Bronchial epithelial cell (primary cell): ENCODE results near the gene LRRC27. TPM values are rescaled to one million over a fixed set of nuclear protein-coding genes. Genes with fewer than 3 reads are reported as not detected.
A peak's percentile ranks its signal among the peaks of the same experiment; 100 is the strongest.

Source experiments
- DNase-seq: peaks from one replicate; pipeline ENCODE4 v3.0.0-alpha.2; 2010; ENCODE audit warnings: low read depth
- FAIRE-seq: peaks from 2 replicates; lab custom pipeline; 2011; peaks lifted over from hg19 to GRCh38; lab: Jason Lieb, UNC
- H3K27me3 ChIP-seq: 2 replicates; pipeline ENCODE4 v1.5.1; 2011; ENCODE audit warnings: low read length; ENCODE audit not compliant: control insufficient read depth, insufficient read depth
- H3K36me3 ChIP-seq: 2 replicates; pipeline ENCODE4 v1.5.1; 2011; ENCODE audit warnings: low read length; ENCODE audit not compliant: control insufficient read depth, insufficient read depth
- H3K4me3 ChIP-seq: 2 replicates; pipeline ENCODE4 v1.5.1; 2011; ENCODE audit warnings: mild to moderate bottlenecking, low read depth, low read length, control low read depth
- total RNA-seq: library from RNA; depleted of rRNA; stranded (reverse); fragments of >200 nt; gene quantifications from 2 replicates; pipeline ENCODE4 v1.2.1, GENCODE V29; 2014
- TF ChIP-seq, protein P1 (sequence below): IDR thresholded peaks from 2 replicates; pipeline ENCODE4 v1.5.1; 2011; ENCODE audit warnings: mild to moderate bottlenecking, moderate library complexity, low read length, control low read depth, inconsistent platforms; ENCODE audit not compliant: insufficient read depth, severe bottlenecking

The LRRC27 gene
- total RNA-seq, 1 donor from 2014 or later, result 4.7 TPM

GRCh38 chr10:132309471-132309865 lies 22.5 kb upstream of the LRRC27 start:
- H3K27me3 ChIP-seq, result peaks cover 5% of the 10 kb centered on the region
- no peak overlapping the region for H3K4me3 ChIP-seq
- DNase-seq (no peak), FAIRE-seq (no peak)
- TF ChIP-seq, protein P1, sequence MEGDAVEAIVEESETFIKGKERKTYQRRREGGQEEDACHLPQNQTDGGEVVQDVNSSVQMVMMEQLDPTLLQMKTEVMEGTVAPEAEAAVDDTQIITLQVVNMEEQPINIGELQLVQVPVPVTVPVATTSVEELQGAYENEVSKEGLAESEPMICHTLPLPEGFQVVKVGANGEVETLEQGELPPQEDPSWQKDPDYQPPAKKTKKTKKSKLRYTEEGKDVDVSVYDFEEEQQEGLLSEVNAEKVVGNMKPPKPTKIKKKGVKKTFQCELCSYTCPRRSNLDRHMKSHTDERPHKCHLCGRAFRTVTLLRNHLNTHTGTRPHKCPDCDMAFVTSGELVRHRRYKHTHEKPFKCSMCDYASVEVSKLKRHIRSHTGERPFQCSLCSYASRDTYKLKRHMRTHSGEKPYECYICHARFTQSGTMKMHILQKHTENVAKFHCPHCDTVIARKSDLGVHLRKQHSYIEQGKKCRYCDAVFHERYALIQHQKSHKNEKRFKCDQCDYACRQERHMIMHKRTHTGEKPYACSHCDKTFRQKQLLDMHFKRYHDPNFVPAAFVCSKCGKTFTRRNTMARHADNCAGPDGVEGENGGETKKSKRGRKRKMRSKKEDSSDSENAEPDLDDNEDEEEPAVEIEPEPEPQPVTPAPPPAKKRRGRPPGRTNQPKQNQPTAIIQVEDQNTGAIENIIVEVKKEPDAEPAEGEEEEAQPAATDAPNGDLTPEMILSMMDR, result no peak
- no peaks in the 10 kb centered on the region for H3K36me3 ChIP-seq

- no peak overlapping the region for H3K4me3 ChIP-seq
- H3K27me3 ChIP-seq, result peaks cover 5% of the 10 kb centered on the region
- H3K36me3 ChIP-seq, result no peaks in the 10 kb centered on the region
- FAIRE-seq (no peak), DNase-seq (no peak)
- TF ChIP-seq, protein P1, result no peak
These were observed 22.0 kb upstream of the LRRC27 start for GRCh38 chr10:132309879-132310591.

DNA sequence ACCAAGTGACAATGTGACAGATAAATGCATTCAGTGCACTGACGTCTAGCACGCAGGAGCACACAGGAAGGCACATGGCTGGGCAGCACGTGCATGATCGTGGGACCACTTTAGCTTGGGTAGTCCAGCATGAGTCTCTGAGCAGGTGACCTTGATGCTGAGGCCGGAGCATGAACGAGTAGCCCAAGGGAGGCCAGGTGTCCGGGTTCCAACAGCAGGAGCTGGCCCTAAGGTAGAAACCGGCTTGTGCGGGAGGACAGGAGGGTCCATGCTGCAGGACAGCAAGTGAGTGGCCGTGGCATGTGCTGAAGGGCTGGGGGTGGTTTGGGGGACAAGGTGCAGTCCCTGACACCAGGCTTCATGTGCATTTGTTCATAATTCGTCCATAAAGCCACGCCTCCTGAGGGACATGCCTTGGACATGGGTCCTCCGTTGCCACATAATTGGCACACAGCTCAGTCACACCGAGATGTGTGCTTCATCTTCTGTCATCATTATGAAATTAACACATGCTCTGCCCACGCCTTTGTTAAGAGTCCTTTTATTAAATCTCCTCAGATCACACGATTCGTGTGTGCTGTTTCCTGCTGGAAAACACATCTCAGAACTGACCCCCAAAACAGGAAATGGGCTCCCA lies 21.2 kb upstream of the LRRC27 start:
- H3K27me3 ChIP-seq, result peaks cover 5% of the 10 kb centered on the region
- FAIRE-seq (peak; percentile 91), DNase-seq (no peak)
- TF ChIP-seq, protein P1, result no peak
- no peaks in the 10 kb centered on the region for H3K36me3 ChIP-seq
- H3K4me3 ChIP-seq, result no peak overlapping the region

- FAIRE-seq (no peak), DNase-seq (no peak)
- TF ChIP-seq, protein P1, result no peak
- no peak overlapping the region for H3K4me3 ChIP-seq
- no peaks in the 10 kb centered on the region for H3K36me3 ChIP-seq
- peaks cover 5% of the 10 kb centered on the region for H3K27me3 ChIP-seq
These were observed 20.6 kb upstream of the LRRC27 start for GRCh38 chr10:132311338-132311939.

DNA sequence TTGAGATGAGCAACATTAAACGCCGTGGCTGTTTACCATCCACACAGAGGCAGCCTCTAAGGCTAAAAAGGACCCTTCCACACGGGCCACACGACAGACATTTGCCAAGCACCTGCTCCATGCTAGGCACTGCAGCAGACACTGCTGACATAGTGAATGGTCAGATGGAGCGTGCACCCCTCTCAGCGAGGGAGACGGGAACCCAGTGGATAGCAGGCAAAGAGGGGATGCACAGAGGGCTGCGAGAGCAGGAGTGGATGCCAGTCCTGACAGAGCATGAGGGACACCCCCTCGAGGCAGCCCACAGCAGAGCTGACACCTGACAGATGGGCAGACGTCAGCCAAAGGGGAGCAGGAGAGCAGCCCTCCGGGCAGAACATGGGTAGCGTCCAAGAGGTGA lies 18.7 kb upstream of the LRRC27 start:
- Histone ChIP-seq H3K4me3 (no peak overlapping the region), H3K27me3 (peaks cover 5% of the 10 kb centered on the region), H3K36me3 (no peaks in the 10 kb centered on the region)
- DNase-seq (no peak), FAIRE-seq (no peak)
- TF ChIP-seq, protein P1, result no peak
